Activated naive CD8-positive, alpha-beta T cell treated with anti-CD3 and anti-CD28 coated beads, Interleukin-2, amount 10 ng/mL, durations not matched to agents 7 days and 5 days (primary cell): ENCODE data around the gene POT1. TPM values are rescaled to one million over a fixed set of nuclear protein-coding genes. Genes with fewer than 3 reads are reported as not detected.

Experiments used
- ATAC-seq: fragments of 150-1000 bp; cut with Tn5 transposase; one replicate; pipeline ENCODE4 v1.10.0; 2021; ENCODE audit warnings: low read depth, moderate library complexity
- POLR2A ChIA-PET: fragments of 350-600 bp; sonication (Branson Sonifier 250); formaldehyde crosslinking; loops from one replicate; lab custom pipeline; 2021; ENCODE audit warnings: antibody characterized with exemption; lab: Charles Lee
- DNase-seq: peaks from one replicate; pipeline ENCODE4 v3.0.0; 2021
- H3K27ac Mint-ChIP-seq: one replicate; pipeline ENCODE4 v1.8.0; 2022; ENCODE audit warnings: mild to moderate bottlenecking, mixed read lengths
- H3K27me3 Mint-ChIP-seq: one replicate; pipeline ENCODE4 v1.8.0; 2022; ENCODE audit warnings: mild to moderate bottlenecking, moderate library complexity, mixed read lengths
- H3K36me3 Mint-ChIP-seq: one replicate; pipeline ENCODE4 v1.8.0; 2021; ENCODE audit warnings: mild to moderate bottlenecking, mixed read lengths
- H3K4me1 Mint-ChIP-seq: one replicate; pipeline ENCODE4 v1.8.0; 2021; ENCODE audit warnings: mixed read lengths
- H3K4me3 Mint-ChIP-seq: one replicate; pipeline ENCODE4 v1.8.0; 2022; ENCODE audit warnings: mild to moderate bottlenecking, moderate library complexity, mixed read lengths
- H3K9me3 Mint-ChIP-seq: one replicate; pipeline ENCODE4 v1.8.0; 2021; ENCODE audit warnings: mixed read lengths
- total RNA-seq, 2 experiments: library from RNA; stranded (reverse); gene quantifications; one replicate each; pipeline ENCODE4 v1.2.3, GENCODE V29; 2021

POT1 gene
- total RNA-seq, 2 experiments from 2014 or later: 36.3 to 39.1 TPM

- Mint-ChIP-seq H3K4me3 (no peak overlapping the region), H3K27me3 (peaks cover 2% of the 10 kb centered on the region), H3K4me1 (peaks cover 17% of the 10 kb centered on the region), H3K9me3 (no peaks in the 10 kb centered on the region), H3K36me3 (peaks cover 8% of the 10 kb centered on the region), H3K27ac (no peak overlapping the region)
- DNase-seq (no peak), ATAC-seq (no peak)
- POLR2A ChIA-PET: no interaction called here
These were observed 1.3 kb upstream of the POT1 start for GRCh38 chr7:124930655-124931597.

- Mint-ChIP-seq H3K4me3 (peak overlapping the region; percentile 92), H3K9me3 (no peaks in the 10 kb centered on the region), H3K36me3 (peaks cover 13% of the 10 kb centered on the region), H3K4me1 (peaks cover 21% of the 10 kb centered on the region), H3K27me3 (peaks cover 2% of the 10 kb centered on the region), H3K27ac (peak overlapping the region; percentile 84)
- no peak for ATAC-seq
- POLR2A ChIA-PET: no interaction called here
- no peak for DNase-seq
These were observed 573 bp upstream of the POT1 start for GRCh38 chr7:124930173-124930623.

- Mint-ChIP-seq H3K4me3 (no peak overlapping the region), H3K4me1 (peaks cover 32% of the 10 kb centered on the region), H3K9me3 (no peaks in the 10 kb centered on the region), H3K27me3 (no peaks in the 10 kb centered on the region), H3K36me3 (peaks cover 31% of the 10 kb centered on the region), H3K27ac (no peak overlapping the region)
- ATAC-seq: no peak
- no peak for DNase-seq
- POLR2A ChIA-PET: no interaction called here
These were observed 4.7 kb downstream of the POT1 start for GRCh38 chr7:124924906-124925305.

- no peak for DNase-seq
- Mint-ChIP-seq H3K9me3 (no peaks in the 10 kb centered on the region), H3K4me3 (no peak overlapping the region), H3K36me3 (peaks cover 24% of the 10 kb centered on the region), H3K27ac (no peak overlapping the region), H3K4me1 (peaks cover 22% of the 10 kb centered on the region), H3K27me3 (no peaks in the 10 kb centered on the region)
- ATAC-seq: no peak
- POLR2A ChIA-PET: no interaction called here
These were observed 7.4 kb downstream of the POT1 start for GRCh38 chr7:124922200-124922599.

GRCh38 chr7:124919841-124920240 lies 9.8 kb downstream of the POT1 start:
- H3K27ac Mint-ChIP-seq: no peak overlapping the region
- no peaks in the 10 kb centered on the region for H3K9me3 Mint-ChIP-seq
- H3K27me3 Mint-ChIP-seq: no peaks in the 10 kb centered on the region
- H3K4me1 Mint-ChIP-seq: peaks cover 12% of the 10 kb centered on the region
- POLR2A ChIA-PET: no interaction called here
- ATAC-seq (no peak), DNase-seq (no peak)
- no peak overlapping the region for H3K4me3 Mint-ChIP-seq
- peaks cover 19% of the 10 kb centered on the region for H3K36me3 Mint-ChIP-seq

GRCh38 chr7:124918662-124919061 lies 11.0 kb downstream of the POT1 start:
- Mint-ChIP-seq H3K9me3 (no peaks in the 10 kb centered on the region), H3K27me3 (no peaks in the 10 kb centered on the region), H3K27ac (no peak overlapping the region), H3K4me1 (peaks cover 4% of the 10 kb centered on the region), H3K36me3 (peaks cover 10% of the 10 kb centered on the region), H3K4me3 (no peak overlapping the region)
- DNase-seq (no peak), ATAC-seq (no peak)
- POLR2A ChIA-PET: no interaction called here

GRCh38 chr7:124915242-124915641 lies 14.4 kb downstream of the POT1 start:
- Mint-ChIP-seq H3K27me3 (no peaks in the 10 kb centered on the region), H3K4me1 (peaks cover 5% of the 10 kb centered on the region), H3K9me3 (no peaks in the 10 kb centered on the region), H3K27ac (no peak overlapping the region), H3K4me3 (no peak overlapping the region), H3K36me3 (peaks cover 9% of the 10 kb centered on the region)
- POLR2A ChIA-PET: no interaction called here
- ATAC-seq (no peak), DNase-seq (no peak)

GRCh38 chr7:124914298-124914697 lies 15.3 kb downstream of the POT1 start:
- no peaks in the 10 kb centered on the region for H3K9me3 Mint-ChIP-seq
- DNase-seq (no peak), ATAC-seq (no peak)
- H3K4me1 Mint-ChIP-seq: peaks cover 5% of the 10 kb centered on the region
- H3K4me3 Mint-ChIP-seq: no peak overlapping the region
- no peaks in the 10 kb centered on the region for H3K27me3 Mint-ChIP-seq
- H3K27ac Mint-ChIP-seq: no peak overlapping the region
- H3K36me3 Mint-ChIP-seq: peaks cover 5% of the 10 kb centered on the region
- POLR2A ChIA-PET: no interaction called here

- no peak for ATAC-seq
- H3K36me3 Mint-ChIP-seq: peaks cover 7% of the 10 kb centered on the region
- POLR2A ChIA-PET: no interaction called here
- no peak overlapping the region for H3K4me3 Mint-ChIP-seq
- peaks cover 5% of the 10 kb centered on the region for H3K4me1 Mint-ChIP-seq
- no peak for DNase-seq
- H3K27me3 Mint-ChIP-seq: no peaks in the 10 kb centered on the region
- H3K9me3 Mint-ChIP-seq: no peaks in the 10 kb centered on the region
- no peak overlapping the region for H3K27ac Mint-ChIP-seq
These were observed 16.7 kb downstream of the POT1 start for GRCh38 chr7:124912972-124913371.

GRCh38 chr7:124909808-124910207 lies 19.8 kb downstream of the POT1 start:
- no peak for DNase-seq
- peaks cover 4% of the 10 kb centered on the region for H3K9me3 Mint-ChIP-seq
- H3K4me1 Mint-ChIP-seq: peaks cover 5% of the 10 kb centered on the region
- no peak for ATAC-seq
- H3K27ac Mint-ChIP-seq: no peak overlapping the region
- no peak overlapping the region for H3K4me3 Mint-ChIP-seq
- POLR2A ChIA-PET: no interaction called here
- H3K36me3 Mint-ChIP-seq: peaks cover 14% of the 10 kb centered on the region
- H3K27me3 Mint-ChIP-seq: no peaks in the 10 kb centered on the region

GRCh38 chr7:124908259-124908658 lies 21.4 kb downstream of the POT1 start:
- peaks cover 4% of the 10 kb centered on the region for H3K9me3 Mint-ChIP-seq

GRCh38 chr7:124907490-124907889 lies 22.1 kb downstream of the POT1 start:
- Mint-ChIP-seq H3K36me3 (peaks cover 28% of the 10 kb centered on the region), H3K27ac (no peak overlapping the region), H3K4me3 (no peak overlapping the region), H3K4me1 (peaks cover 2% of the 10 kb centered on the region), H3K27me3 (no peaks in the 10 kb centered on the region), H3K9me3 (peaks cover 4% of the 10 kb centered on the region)
- POLR2A ChIA-PET: no interaction called here
- ATAC-seq (no peak), DNase-seq (no peak)

More at GRCh38 chr7:124908259-124908658, 21.4 kb downstream of the POT1 start:
- no peaks in the 10 kb centered on the region for H3K27me3 Mint-ChIP-seq
- H3K4me3 Mint-ChIP-seq: no peak overlapping the region
- H3K27ac Mint-ChIP-seq: no peak overlapping the region
- ATAC-seq (no peak), DNase-seq (no peak)
- peaks cover 5% of the 10 kb centered on the region for H3K4me1 Mint-ChIP-seq
- peaks cover 22% of the 10 kb centered on the region for H3K36me3 Mint-ChIP-seq
- POLR2A ChIA-PET: no interaction called here

GRCh38 chr7:124898531-124898930 lies 31.1 kb downstream of the POT1 start:
- Mint-ChIP-seq H3K4me3 (no peak overlapping the region), H3K27ac (no peak overlapping the region), H3K36me3 (peaks cover 40% of the 10 kb centered on the region), H3K4me1 (peaks cover 1% of the 10 kb centered on the region), H3K27me3 (no peaks in the 10 kb centered on the region), H3K9me3 (peaks cover 1% of the 10 kb centered on the region)
- DNase-seq (no peak), ATAC-seq (no peak)
- POLR2A ChIA-PET: no interaction called here

GRCh38 chr7:124896001-124896400 lies 33.6 kb downstream of the POT1 start:
- POLR2A ChIA-PET: no interaction called here
- Mint-ChIP-seq H3K4me3 (no peak overlapping the region), H3K27me3 (no peaks in the 10 kb centered on the region)

More at GRCh38 chr7:124896001-124896400, 33.6 kb downstream of the POT1 start:
- DNase-seq: no peak
- Mint-ChIP-seq H3K9me3 (no peaks in the 10 kb centered on the region), H3K36me3 (peaks cover 37% of the 10 kb centered on the region), H3K27ac (no peak overlapping the region), H3K4me1 (peaks cover 2% of the 10 kb centered on the region)
- ATAC-seq: no peak
